Brain microvascular endothelial cell (primary cell): Measurements from ENCODE around the gene ANKRD63.
A peak's percentile ranks its signal among the peaks of the same experiment; 100 is the strongest.

Experiments
- DNase-seq: peaks from one replicate; pipeline ENCODE4 v3.0.0-alpha.2; 2020
- H3K27ac ChIP-seq: fragments of 250-450 bp; sonication (Bioruptor Pico); 2 replicates; pipeline ENCODE4 v1.5.1; 2020; ENCODE audit warnings: mild to moderate bottlenecking, moderate library complexity
- H3K27me3 ChIP-seq: fragments of 250-450 bp; sonication (Bioruptor Pico); replicated peaks from 2 replicates; pipeline ENCODE4 v1.5.1; 2020; ENCODE audit warnings: mild to moderate bottlenecking
- H3K36me3 ChIP-seq: fragments of 250-450 bp; sonication (Bioruptor Pico); replicated peaks from 2 replicates; pipeline ENCODE4 v1.5.1; 2020; ENCODE audit warnings: mild to moderate bottlenecking
- H3K4me3 ChIP-seq: 2 replicates; pipeline ENCODE4 v1.5.1; 2011; ENCODE audit warnings: low read depth, mild to moderate bottlenecking, control low read depth, low read length, moderate library complexity
- in situ Hi-C: cut with HindIII; loops from 2 replicates; pipeline ENCODE4 v1.10.0; 2017; ENCODE audit warnings: low sequenced_read_pairs, low pct_ligation_motif_present
- TF ChIP-seq, protein P1 (sequence below): IDR thresholded peaks from 2 replicates; pipeline ENCODE4 v1.5.1; 2011; ENCODE audit warnings: low read depth, mild to moderate bottlenecking, moderate library complexity, low read length, control low read depth, inconsistent platforms; ENCODE audit errors: missing control alignments

The ANKRD63 gene

DNA sequence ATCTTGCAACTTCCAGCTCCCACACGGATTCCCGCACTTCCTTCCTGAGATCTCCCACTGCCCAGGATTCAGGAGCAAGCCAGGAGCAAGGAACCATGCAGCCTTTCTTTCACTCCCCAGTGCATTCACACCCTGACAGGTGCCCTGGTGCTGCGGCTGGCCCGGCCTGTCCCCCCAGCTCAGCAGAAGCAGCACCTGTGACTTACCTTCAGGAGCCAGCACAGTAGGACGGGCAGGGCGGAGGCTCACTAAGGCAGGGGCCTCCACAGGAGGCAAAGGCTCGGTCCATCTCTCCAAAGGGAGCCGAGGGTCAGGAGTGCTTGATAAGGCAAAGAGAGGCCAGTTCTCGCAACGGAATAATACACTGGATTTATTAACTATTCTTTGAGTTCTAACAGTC is 4.8 kb downstream of the ANKRD63 start:
- in situ Hi-C loops, result no loop called here
- TF ChIP-seq, protein P1, sequence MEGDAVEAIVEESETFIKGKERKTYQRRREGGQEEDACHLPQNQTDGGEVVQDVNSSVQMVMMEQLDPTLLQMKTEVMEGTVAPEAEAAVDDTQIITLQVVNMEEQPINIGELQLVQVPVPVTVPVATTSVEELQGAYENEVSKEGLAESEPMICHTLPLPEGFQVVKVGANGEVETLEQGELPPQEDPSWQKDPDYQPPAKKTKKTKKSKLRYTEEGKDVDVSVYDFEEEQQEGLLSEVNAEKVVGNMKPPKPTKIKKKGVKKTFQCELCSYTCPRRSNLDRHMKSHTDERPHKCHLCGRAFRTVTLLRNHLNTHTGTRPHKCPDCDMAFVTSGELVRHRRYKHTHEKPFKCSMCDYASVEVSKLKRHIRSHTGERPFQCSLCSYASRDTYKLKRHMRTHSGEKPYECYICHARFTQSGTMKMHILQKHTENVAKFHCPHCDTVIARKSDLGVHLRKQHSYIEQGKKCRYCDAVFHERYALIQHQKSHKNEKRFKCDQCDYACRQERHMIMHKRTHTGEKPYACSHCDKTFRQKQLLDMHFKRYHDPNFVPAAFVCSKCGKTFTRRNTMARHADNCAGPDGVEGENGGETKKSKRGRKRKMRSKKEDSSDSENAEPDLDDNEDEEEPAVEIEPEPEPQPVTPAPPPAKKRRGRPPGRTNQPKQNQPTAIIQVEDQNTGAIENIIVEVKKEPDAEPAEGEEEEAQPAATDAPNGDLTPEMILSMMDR, result no peak
- peaks cover 39% of the 10 kb centered on the region for H3K27me3 ChIP-seq
- H3K36me3 ChIP-seq, result no peaks in the 10 kb centered on the region
- H3K27ac ChIP-seq, result no peak overlapping the region
- DNase-seq, result no peak
- H3K4me3 ChIP-seq, result no peak overlapping the region

DNA sequence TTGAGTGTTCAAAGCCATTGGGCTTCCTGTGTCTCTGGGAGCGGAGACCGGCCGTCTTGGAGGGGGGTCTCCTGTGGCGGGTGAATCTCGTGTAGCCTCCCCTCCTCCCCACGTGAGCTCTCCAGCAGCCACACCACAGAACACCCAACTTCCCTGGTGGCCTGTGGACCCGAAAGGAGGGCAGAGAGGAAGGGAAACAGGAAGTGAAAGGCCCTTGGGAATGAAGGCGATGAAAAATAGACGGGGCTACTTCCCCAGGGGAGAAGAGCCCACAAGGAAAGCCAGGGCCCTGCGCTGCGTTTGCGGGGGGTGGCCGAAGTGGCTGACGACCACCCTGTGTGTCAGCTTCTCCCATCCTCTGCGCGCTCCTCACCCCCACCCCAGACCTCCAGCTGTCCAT is 5.4 kb downstream of the ANKRD63 start:
- in situ Hi-C loops, result no loop called here
- H3K27me3 ChIP-seq, result peaks cover 33% of the 10 kb centered on the region
- DNase-seq, result no peak
- peak overlapping the region; percentile 3 for H3K4me3 ChIP-seq
- H3K27ac ChIP-seq, result no peak overlapping the region
- H3K36me3 ChIP-seq, result no peaks in the 10 kb centered on the region
- TF ChIP-seq, protein P1, result no peak

DNA sequence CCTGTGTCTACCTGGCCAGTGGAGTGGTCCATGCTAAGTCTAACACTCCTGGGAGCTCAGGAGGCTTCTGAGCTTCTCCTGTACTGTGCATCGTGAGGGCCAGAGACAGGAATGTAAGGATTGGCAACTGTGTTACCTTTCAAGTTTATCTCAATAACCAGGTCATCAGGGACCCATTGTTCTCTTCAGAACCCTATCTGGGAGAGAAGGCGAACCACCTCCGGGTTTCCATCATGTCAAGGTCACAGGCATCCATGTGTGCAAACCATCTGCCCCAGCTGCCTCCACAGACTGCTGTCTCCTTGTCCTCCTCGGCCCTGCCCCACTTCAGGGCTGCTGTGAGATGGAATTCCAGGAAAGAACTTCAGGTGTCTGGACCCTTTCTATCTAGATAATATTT is 5.9 kb downstream of the ANKRD63 start:
- DNase-seq, result no peak
- H3K4me3 ChIP-seq, result no peak overlapping the region
- TF ChIP-seq, protein P1, result no peak
- H3K36me3 ChIP-seq, result no peaks in the 10 kb centered on the region
- in situ Hi-C loops, result no loop called here
- peaks cover 28% of the 10 kb centered on the region for H3K27me3 ChIP-seq
- no peak overlapping the region for H3K27ac ChIP-seq

DNA sequence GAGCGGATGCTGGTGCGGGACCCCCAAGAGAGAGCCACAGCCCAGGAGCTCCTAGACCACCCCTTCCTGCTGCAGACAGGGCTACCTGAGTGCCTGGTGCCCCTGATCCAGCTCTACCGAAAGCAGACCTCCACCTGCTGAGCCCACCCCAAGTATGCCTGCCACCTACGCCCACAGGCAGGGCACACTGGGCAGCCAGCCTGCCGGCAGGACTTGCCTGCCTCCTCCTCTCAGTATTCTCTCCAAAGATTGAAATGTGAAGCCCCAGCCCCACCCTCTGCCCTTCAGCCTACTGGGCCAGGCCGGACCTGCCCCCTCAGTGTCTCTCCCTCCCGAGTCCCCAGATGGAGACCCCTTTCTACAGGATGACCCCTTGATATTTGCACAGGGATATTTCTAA is 6.9 kb downstream of the ANKRD63 start:
- Histone ChIP-seq H3K4me3 (no peak overlapping the region), H3K27me3 (peaks cover 18% of the 10 kb centered on the region), H3K36me3 (no peaks in the 10 kb centered on the region), H3K27ac (no peak overlapping the region)
- in situ Hi-C loops, result no loop called here
- TF ChIP-seq, protein P1, result no peak
- no peak for DNase-seq

DNA sequence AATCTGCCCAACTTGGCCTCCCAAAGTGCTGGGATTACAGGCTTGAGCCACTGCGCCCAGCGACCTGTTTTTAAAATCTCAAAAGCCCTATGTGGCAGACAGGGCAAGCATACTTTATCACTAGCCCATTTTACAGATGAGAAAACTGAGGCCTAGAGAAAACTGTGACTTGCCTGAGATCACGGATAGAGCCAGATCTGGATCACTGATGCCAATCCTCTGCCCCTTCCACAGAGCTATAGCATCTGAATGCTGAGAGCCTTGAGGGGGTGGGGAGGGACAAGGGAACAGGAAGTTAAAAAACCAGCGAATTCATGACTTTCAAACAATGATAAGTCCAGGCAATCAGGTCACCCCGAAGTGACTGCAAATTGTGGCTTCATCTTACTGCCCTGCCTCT is 7.3 kb downstream of the ANKRD63 start:
- TF ChIP-seq, protein P1, result no peak

More for the DNA sequence above, 7.3 kb downstream of the ANKRD63 start:
- no peak for DNase-seq
- Histone ChIP-seq H3K27ac (no peak overlapping the region), H3K4me3 (no peak overlapping the region), H3K36me3 (no peaks in the 10 kb centered on the region), H3K27me3 (peaks cover 14% of the 10 kb centered on the region)
- in situ Hi-C loops, result no loop called here
